Muscle layer of colon (tissue), 2 donors: ENCODE measurements around the gene QRFP.

Experiments
- H3K27ac ChIP-seq: one replicate; pipeline ENCODE4 v1.7.0; 2013; ENCODE audit warnings: low read depth, mild to moderate bottlenecking, low read length, moderate library complexity
- H3K27me3 ChIP-seq, 2 donors: one replicate each; pipeline ENCODE4 v1.7.0; 2013; ENCODE audit warnings: low read length in 2 of 2, mild to moderate bottlenecking in 2 of 2; ENCODE audit not compliant: insufficient read depth in 2 of 2, control insufficient read depth in 1 of 2
- H3K36me3 ChIP-seq: one replicate; pipeline ENCODE4 v1.7.0; 2013; ENCODE audit warnings: mild to moderate bottlenecking, low read length; ENCODE audit not compliant: insufficient read depth
- H3K4me1 ChIP-seq: one replicate; pipeline ENCODE4 v1.7.0; 2013; ENCODE audit warnings: mild to moderate bottlenecking, low read length; ENCODE audit not compliant: insufficient read depth
- H3K4me3 ChIP-seq, 2 donors: one replicate each; pipeline ENCODE4 v1.7.0; 2013; ENCODE audit warnings: low read length in 2 of 2, low read depth in 1 of 2, mild to moderate bottlenecking in 1 of 2, moderate library complexity in 1 of 2
- H3K9ac ChIP-seq: one replicate; pipeline ENCODE4 v1.7.0; 2013; ENCODE audit warnings: low read length
- H3K9me3 ChIP-seq: one replicate; pipeline ENCODE4 v1.7.0; 2013; ENCODE audit warnings: mild to moderate bottlenecking, low read length
- donor health status: abdominal sarcoma.
- donor health status: Adenocarcinoma of cecum.

Gene QRFP

GRCh38 chr9:130896233-130897014, at the start of gene QRFP:
Gene QRFP (minus strand): TSS chr9:130896812. CDS start chr9:130893838, 2,974 bp downstream.
- H3K36me3 ChIP-seq: peaks cover 25% of the 10 kb centered on the region
- peaks cover 26% of the 10 kb centered on the region for H3K4me1 ChIP-seq
- H3K27me3 ChIP-seq: peaks cover 0 to 18% of the 10 kb centered on the region in 2 donors
- no peaks in the 10 kb centered on the region for H3K9me3 ChIP-seq
- H3K27ac ChIP-seq: no peak within 1 kb of the TSS
- no peak within 1 kb of the TSS for H3K9ac ChIP-seq
- H3K4me3 ChIP-seq: no peak within 1 kb of the TSS

- no peak overlapping the region for H3K4me3 ChIP-seq
- no peaks in the 10 kb centered on the region for H3K4me1 ChIP-seq
- peaks cover 14 to 27% of the 10 kb centered on the region in 2 donors for H3K27me3 ChIP-seq
- H3K27ac ChIP-seq: no peak overlapping the region
- no peak overlapping the region for H3K9ac ChIP-seq
- H3K36me3 ChIP-seq: no peaks in the 10 kb centered on the region
- H3K9me3 ChIP-seq: no peaks in the 10 kb centered on the region
These were observed 48.6 kb upstream of the QRFP start for GRCh38 chr9:130945173-130945572.

- H3K36me3 ChIP-seq: no peaks in the 10 kb centered on the region
- H3K9me3 ChIP-seq: no peaks in the 10 kb centered on the region
- no peaks in the 10 kb centered on the region for H3K4me1 ChIP-seq
- H3K27ac ChIP-seq: no peak overlapping the region
- H3K4me3 ChIP-seq: no peak overlapping the region
- H3K9ac ChIP-seq: no peak overlapping the region
- peaks cover 16 to 33% of the 10 kb centered on the region in 2 donors for H3K27me3 ChIP-seq
These were observed 48.0 kb upstream of the QRFP start for GRCh38 chr9:130944510-130945058.

GRCh38 chr9:130943777-130944176, 47.2 kb upstream of the QRFP start:
- peaks cover 16 to 41% of the 10 kb centered on the region in 2 donors for H3K27me3 ChIP-seq
- H3K36me3 ChIP-seq: no peaks in the 10 kb centered on the region
- H3K9me3 ChIP-seq: no peaks in the 10 kb centered on the region
- H3K4me3 ChIP-seq: no peak overlapping the region
- H3K4me1 ChIP-seq: no peaks in the 10 kb centered on the region
- no peak overlapping the region for H3K9ac ChIP-seq
- no peak overlapping the region for H3K27ac ChIP-seq

GRCh38 chr9:130943221-130943620, 46.6 kb upstream of the QRFP start:
- Histone ChIP-seq H3K9me3 (no peaks in the 10 kb centered on the region), H3K27me3 (peaks cover 16 to 45% of the 10 kb centered on the region in 2 donors), H3K4me1 (no peaks in the 10 kb centered on the region), H3K4me3 (no peak overlapping the region), H3K9ac (no peak overlapping the region), H3K36me3 (no peaks in the 10 kb centered on the region), H3K27ac (no peak overlapping the region)

- no peak overlapping the region for H3K9ac ChIP-seq
These were observed 46.1 kb upstream of the QRFP start for GRCh38 chr9:130942679-130943078.

GRCh38 chr9:130942084-130942483, 45.5 kb upstream of the QRFP start:
- H3K27me3 ChIP-seq: peaks cover 27 to 54% of the 10 kb centered on the region in 2 donors
- H3K9ac ChIP-seq: no peak overlapping the region
- no peaks in the 10 kb centered on the region for H3K9me3 ChIP-seq
- H3K27ac ChIP-seq: no peak overlapping the region
- H3K4me1 ChIP-seq: peaks cover 5% of the 10 kb centered on the region
- H3K4me3 ChIP-seq: no peak overlapping the region
- no peaks in the 10 kb centered on the region for H3K36me3 ChIP-seq

More at GRCh38 chr9:130942679-130943078, 46.1 kb upstream of the QRFP start:
- Histone ChIP-seq H3K4me1 (peaks cover 5% of the 10 kb centered on the region), H3K4me3 (no peak overlapping the region), H3K27ac (no peak overlapping the region), H3K36me3 (no peaks in the 10 kb centered on the region), H3K9me3 (no peaks in the 10 kb centered on the region), H3K27me3 (peaks cover 22 to 50% of the 10 kb centered on the region in 2 donors)

- peaks cover 38 to 64% of the 10 kb centered on the region in 2 donors for H3K27me3 ChIP-seq
- no peaks in the 10 kb centered on the region for H3K9me3 ChIP-seq
- H3K27ac ChIP-seq: no peak overlapping the region
- H3K9ac ChIP-seq: no peak overlapping the region
- no peak overlapping the region for H3K4me3 ChIP-seq
- peaks cover 5% of the 10 kb centered on the region for H3K4me1 ChIP-seq
- H3K36me3 ChIP-seq: no peaks in the 10 kb centered on the region
These were observed 44.3 kb upstream of the QRFP start for GRCh38 chr9:130940693-130941576.

- Histone ChIP-seq H3K4me3 (peak overlapping the region in 1 of 2 donors; percentile 20), H3K27me3 (peaks cover 46 to 72% of the 10 kb centered on the region in 2 donors), H3K36me3 (no peaks in the 10 kb centered on the region), H3K9me3 (no peaks in the 10 kb centered on the region), H3K27ac (no peak overlapping the region), H3K4me1 (peaks cover 5% of the 10 kb centered on the region), H3K9ac (no peak overlapping the region)
These were observed 43.5 kb upstream of the QRFP start for GRCh38 chr9:130940027-130940549.

GRCh38 chr9:130939405-130940026, 42.9 kb upstream of the QRFP start:
- H3K4me1 ChIP-seq: peaks cover 5% of the 10 kb centered on the region
- no peak overlapping the region for H3K27ac ChIP-seq
- H3K9me3 ChIP-seq: no peaks in the 10 kb centered on the region
- H3K4me3 ChIP-seq: peak overlapping the region in 1 of 2 donors; percentile 20
- no peaks in the 10 kb centered on the region for H3K36me3 ChIP-seq
- H3K9ac ChIP-seq: no peak overlapping the region
- peaks cover 52 to 78% of the 10 kb centered on the region in 2 donors for H3K27me3 ChIP-seq
